H1 (cell line): Measurements from ENCODE around the gene CUL9. TPM values are rescaled to one million over a fixed set of nuclear protein-coding genes. Genes with fewer than 3 reads are reported as not detected.

Source experiments
- CTCF ChIA-PET: fragments of 300-600 bp; sonication (Branson Sonifier 250); formaldehyde crosslinking; loops from one replicate; lab custom pipeline; 2021; ENCODE audit not compliant: partially characterized antibody; lab: Charles Lee
- POLR2A ChIA-PET: fragments of 300-600 bp; sonication (Branson Sonifier 250); formaldehyde crosslinking; loops from one replicate; lab custom pipeline; 2021; ENCODE audit warnings: inconsistent platforms; ENCODE audit not compliant: partially characterized antibody; lab: Charles Lee
- DNase-seq, 2 experiments: peaks; one replicate each; pipeline versions ENCODE4 v3.0.0 to v3.0.0-alpha.2; 2010 to 2022; ENCODE audit warnings: low spot score in 2 of 2, low read depth in 1 of 2, mixed read lengths in 1 of 2
- FAIRE-seq: peaks from 2 replicates; lab custom pipeline; 2011; peaks lifted over from hg19 to GRCh38; lab: Jason Lieb, UNC
- H2AFZ ChIP-seq: 2 replicates; pipeline ENCODE4 v1.8.1; 2012; ENCODE audit warnings: low read length, inconsistent platforms
- H2AK5ac ChIP-seq: 2 replicates; pipeline ENCODE4 v1.6.1; 2013; ENCODE audit warnings: low read depth, low read length
- H2BK120ac ChIP-seq: replicated peaks from 2 replicates; pipeline ENCODE3; 2013; ENCODE audit warnings: low read depth, low read length, inconsistent platforms
- H2BK12ac ChIP-seq: 2 replicates; pipeline ENCODE4 v1.6.1; 2013; ENCODE audit warnings: low read depth, low read length
- H2BK15ac ChIP-seq: 2 replicates; pipeline ENCODE4 v1.6.1; 2013; ENCODE audit warnings: low read length
- H2BK20ac ChIP-seq: 2 replicates; pipeline ENCODE4 v1.6.1; 2013; ENCODE audit warnings: low read length
- H2BK5ac ChIP-seq: 2 replicates; pipeline ENCODE4 v1.6.1; 2013; ENCODE audit warnings: low read depth, low read length
- H3K14ac ChIP-seq: 2 replicates; pipeline ENCODE4 v1.6.1; 2013; ENCODE audit warnings: inconsistent platforms; ENCODE audit not compliant: insufficient read length
- H3K18ac ChIP-seq: 2 replicates; pipeline ENCODE4 v1.6.1; 2013; ENCODE audit warnings: low read length; ENCODE audit errors: extremely low read depth
- H3K23ac ChIP-seq: 2 replicates; pipeline ENCODE4 v1.6.1; 2013; ENCODE audit warnings: inconsistent platforms; ENCODE audit not compliant: insufficient read length
- H3K23me2 ChIP-seq: 2 replicates; pipeline ENCODE4 v1.6.1; 2013; ENCODE audit warnings: low read depth, low read length
- H3K27ac ChIP-seq: 2 replicates; pipeline ENCODE4 v1.6.1; 2011; ENCODE audit warnings: low read depth, low read length, inconsistent platforms
- H3K27me3 ChIP-seq, 4 experiments: replicated peaks in 1 of 4; 1 replicate in 1 of 4; 2 replicates in 3 of 4; pipeline versions ENCODE4 v1.6.1 to v1.8.1; 2011 to 2013; ENCODE audit warnings: low read length in 3 of 4, mild to moderate bottlenecking in 3 of 4, inconsistent platforms in 2 of 4, mixed read lengths in 2 of 4, moderate library complexity in 1 of 4; ENCODE audit not compliant: control insufficient read depth in 3 of 4, insufficient read depth in 3 of 4; ENCODE audit errors: extremely low read depth in 1 of 4
- H3K36me3 ChIP-seq, 4 experiments: 2 replicates each; pipeline versions ENCODE4 v1.6.1 to v1.8.1; 2011 to 2013; ENCODE audit warnings: mild to moderate bottlenecking in 4 of 4, low read length in 3 of 4, moderate library complexity in 2 of 4, control low read depth in 1 of 4, inconsistent platforms in 1 of 4; ENCODE audit not compliant: insufficient read depth in 4 of 4, control insufficient read depth in 2 of 4
- H3K4ac ChIP-seq: replicated peaks from 2 replicates; pipeline ENCODE3; 2013; ENCODE audit warnings: low read length, low read depth, mixed read lengths, inconsistent platforms; ENCODE audit not compliant: insufficient read length
- H3K4me1 ChIP-seq, 4 experiments: replicated peaks in 1 of 4; 1 replicate in 1 of 4; 2 replicates in 3 of 4; pipeline versions ENCODE4 v1.6.1 to v1.8.1; 2011 to 2013; ENCODE audit warnings: low read length in 3 of 4, inconsistent platforms in 2 of 4, mixed read lengths in 1 of 4; ENCODE audit not compliant: insufficient read depth in 4 of 4, control insufficient read depth in 3 of 4
- H3K4me2 ChIP-seq, 2 experiments: 2 replicates each; pipeline versions ENCODE4 v1.6.1 to v1.8.1; 2011 to 2013; ENCODE audit warnings: low read depth in 2 of 2, low read length in 2 of 2, control low read depth in 1 of 2, inconsistent platforms in 1 of 2, mild to moderate bottlenecking in 1 of 2; ENCODE audit not compliant: insufficient read depth in 1 of 2
- H3K4me3 ChIP-seq, 4 experiments: fragments of 200-600, 300-600 bp in 1 of 4; sonication (generic), shearing (Covaris generic), sonication (Bioruptor Twin) in 1 of 4; 2 replicates each; pipeline versions ENCODE4 v1.5.1 to v1.8.1; 2011 to 2016; ENCODE audit warnings: low read length in 4 of 4, low read depth in 3 of 4, control low read depth in 2 of 4, inconsistent platforms in 2 of 4, mild to moderate bottlenecking in 2 of 4, mixed read lengths in 1 of 4, moderate library complexity in 1 of 4; ENCODE audit not compliant: insufficient read depth in 2 of 4; ENCODE audit errors: extremely low read depth in 1 of 4
- H3K56ac ChIP-seq: replicated peaks from 2 replicates; pipeline ENCODE3; 2013; ENCODE audit warnings: low read depth, mild to moderate bottlenecking, mixed read lengths, low read length, inconsistent platforms; ENCODE audit not compliant: insufficient read length
- H3K79me1 ChIP-seq: 2 replicates; pipeline ENCODE4 v1.6.1; 2013; ENCODE audit warnings: low read depth, low read length, control low read depth
- H3K79me2 ChIP-seq, 2 experiments: 2 replicates each; pipeline versions ENCODE4 v1.6.1 to v1.8.1; 2012 to 2013; ENCODE audit warnings: low read length in 2 of 2, mild to moderate bottlenecking in 2 of 2, inconsistent platforms in 1 of 2; ENCODE audit not compliant: insufficient read depth in 2 of 2, control insufficient read depth in 1 of 2
- H3K9ac ChIP-seq, 4 experiments: replicated peaks in 1 of 4; 1 replicate in 1 of 4; 2 replicates in 3 of 4; pipeline versions ENCODE4 v1.6.1 to v1.8.1; 2011 to 2013; ENCODE audit warnings: low read depth in 3 of 4, low read length in 3 of 4, control low read depth in 2 of 4, mild to moderate bottlenecking in 2 of 4, moderate library complexity in 2 of 4, inconsistent platforms in 1 of 4; ENCODE audit errors: extremely low read depth in 1 of 4
- H3K9me3 ChIP-seq, 2 experiments: 2 replicates each; pipeline versions ENCODE4 v1.6.1 to v1.8.1; 2012 to 2013; ENCODE audit warnings: mild to moderate bottlenecking in 2 of 2, moderate library complexity in 2 of 2, control low read depth in 1 of 2, inconsistent platforms in 1 of 2, low read depth in 1 of 2, low read length in 1 of 2, mixed read lengths in 1 of 2; ENCODE audit not compliant: insufficient read depth in 2 of 2
- H4K20me1 ChIP-seq, 2 experiments: replicated peaks in 1 of 2; 2 replicates each; pipeline versions ENCODE3 to v1.8.1; 2011 to 2013; ENCODE audit warnings: inconsistent platforms in 2 of 2, low read length in 2 of 2, mild to moderate bottlenecking in 1 of 2; ENCODE audit not compliant: insufficient read depth in 2 of 2, control insufficient read depth in 1 of 2
- H4K5ac ChIP-seq: 2 replicates; pipeline ENCODE4 v1.6.1; 2013; ENCODE audit warnings: low read length, low read depth, mixed read lengths, inconsistent platforms; ENCODE audit not compliant: insufficient read length
- H4K8ac ChIP-seq: 2 replicates; pipeline ENCODE4 v1.8.0; 2013; ENCODE audit warnings: mild to moderate bottlenecking, moderate library complexity, low read length, inconsistent platforms; ENCODE audit not compliant: insufficient read depth; ENCODE audit errors: extremely low read depth
- H4K91ac ChIP-seq: replicated peaks from 2 replicates; pipeline ENCODE3; 2013; ENCODE audit warnings: low read length, mixed read lengths, inconsistent platforms; ENCODE audit not compliant: insufficient read length
- BACH1 ChIP-seq: IDR thresholded peaks from 2 replicates; pipeline ENCODE4 v1.6.1; 2012; ENCODE audit warnings: low read length, improper control_type of control experiment
- CREB1 ChIP-seq: IDR thresholded peaks from 2 replicates; pipeline ENCODE4 v1.6.1; 2012; ENCODE audit warnings: inconsistent platforms
- CTBP2 ChIP-seq: IDR thresholded peaks from 2 replicates; pipeline ENCODE4 v1.7.0; 2011; ENCODE audit warnings: borderline replicate concordance, mild to moderate bottlenecking, moderate library complexity, mixed read lengths, low read length; ENCODE audit not compliant: insufficient read depth, insufficient read length
- FOSL1 ChIP-seq: IDR thresholded peaks from 2 replicates; pipeline ENCODE4 v1.6.1; 2011; ENCODE audit warnings: mild to moderate bottlenecking, low read depth, low read length, moderate library complexity; ENCODE audit not compliant: insufficient read depth
- JUN ChIP-seq: IDR thresholded peaks from 2 replicates; pipeline ENCODE4 v1.6.1; 2011; ENCODE audit warnings: low read depth, mild to moderate bottlenecking, improper control_type of control experiment, low read length
- NRF1 ChIP-seq: IDR thresholded peaks from 2 replicates; pipeline ENCODE4 v1.6.1; 2011; ENCODE audit warnings: mild to moderate bottlenecking, low read depth, low read length, improper control_type of control experiment
- POLR2A ChIP-seq, 2 experiments: IDR thresholded peaks; 1 replicate in 1 of 2; 2 replicates in 1 of 2; pipeline ENCODE4 v1.6.1; 2011; ENCODE audit warnings: low read depth in 2 of 2, low read length in 2 of 2, mild to moderate bottlenecking in 2 of 2; ENCODE audit errors: control extremely low read depth in 1 of 2
- RBBP5 ChIP-seq: IDR thresholded peaks from 2 replicates; pipeline ENCODE4 v1.7.1; 2012; ENCODE audit warnings: low read depth, mild to moderate bottlenecking, inconsistent platforms, low read length, moderate library complexity, borderline replicate concordance
- SP1 ChIP-seq: IDR thresholded peaks from 2 replicates; pipeline ENCODE4 v1.6.1; 2011; ENCODE audit warnings: low read depth, low read length
- SUZ12 ChIP-seq: fragments of 200-600 bp; sonication (generic); IDR thresholded peaks from 2 replicates; pipeline ENCODE4 v1.6.1; 2012; ENCODE audit warnings: mild to moderate bottlenecking, inconsistent platforms, low read length, moderate library complexity, mixed read lengths
- TBP ChIP-seq: IDR thresholded peaks from 2 replicates; pipeline ENCODE4 v1.6.1; 2011; ENCODE audit warnings: low read depth, low read length, improper control_type of control experiment
- TCF12 ChIP-seq: IDR thresholded peaks from 2 replicates; pipeline ENCODE4 v1.6.1; 2011; ENCODE audit warnings: low read depth, mild to moderate bottlenecking, low read length
- whole genome bisulfite sequencing, 2 experiments: shearing (Covaris generic) in 1 of 2; methylation state at CpG; one replicate each; pipeline versions ENCODE4 v1.1.6 to v1.1.7; 2013 to 2015; ENCODE audit warnings: low lambda C conversion rate in 2 of 2, mixed read lengths in 2 of 2, inconsistent platforms in 1 of 2, low coverage in 1 of 2, missing lambda C conversion rate in 1 of 2; ENCODE audit not compliant: insufficient replicate concordance in 2 of 2, insufficient coverage in 1 of 2, insufficient read length in 1 of 2; ENCODE audit errors: extremely low coverage in 1 of 2, missing lambda C conversion rate in 1 of 2; 5-methylcytosine and 5-hydroxymethylcytosine counted together
- polyA plus RNA-seq, 7 experiments: library from polyadenylated mRNA; depleted of rRNA in 3 of 7; stranded (reverse) in 5 of 7; unstranded in 2 of 7; fragments of >200 nt in 5 of 7; fragments of 200-250 nt in 2 of 7; gene quantifications; 1 replicate in 5 of 7; 2 replicates in 1 of 7; 4 replicates in 1 of 7; pipeline versions ENCODE4 v1.2.1 to v1.2.3, GENCODE V29; 2011 to 2013; ENCODE audit warnings: missing spikeins in 2 of 7, mixed read lengths in 2 of 7
- total RNA-seq: library from RNA; stranded (reverse); fragmentation: NEBNext Ultra II Directional; extraction: Animal tissue kit (Norgen Biotek cat#: 25700); gene quantifications from 2 replicates; pipeline ENCODE4 v1.2.1, GENCODE V29; 2021
- TF ChIP-seq, protein P1 (sequence below): IDR thresholded peaks from 2 replicates; pipeline ENCODE4 v1.6.1; 2012; ENCODE audit warnings: low read length, inconsistent platforms

The CUL9 gene
- total and polyA plus RNA-seq, 2 of the 8 experiments (the other 6 are each of a cell fraction or from before 2014, with no cell fraction given) = 7.7 to 9.8 TPM

- Histone ChIP-seq H4K91ac (no peak overlapping the region), H3K27ac (no peak overlapping the region), H3K27me3 (no peaks in the 10 kb centered on the region), H3K79me1 (0 out of 2 replicates have a peak, but pooled peaks cover 2% of the 10 kb centered on the region), H3K14ac (no peak overlapping the region), H2BK120ac (no peak overlapping the region), H3K23ac (no peak overlapping the region), H3K9ac (no peak overlapping the region), H4K5ac (no peak overlapping the region), H3K18ac (no peak overlapping the region), H2BK5ac (no peak overlapping the region), H4K8ac (peak overlapping the region; percentile 38), H2BK20ac (no peak overlapping the region), H3K56ac (no peak overlapping the region), H2BK12ac (no peak overlapping the region), H3K23me2 (no peaks in the 10 kb centered on the region), H3K4ac (no peak overlapping the region), H4K20me1 (peaks cover 5% of the 10 kb centered on the region in 2 experiments), H3K36me3 (no peaks in the 10 kb centered on the region; a peak in 1 of 8 replicates), H3K9me3 (no peaks in the 10 kb centered on the region), H2BK15ac (no peak overlapping the region), H2AK5ac (no peak overlapping the region), H3K4me3 (no peak overlapping the region), H3K4me2 (no peak overlapping the region), H2AFZ (no peak overlapping the region), H3K4me1 (peaks cover 0 to 4% (median 0%) of the 10 kb centered on the region in 4 experiments; a peak in 1 of 7 replicates), H3K79me2 (no peaks in the 10 kb centered on the region)
- ChIA-PET POLR2A (interaction anchor here (0.8 to 2.5 kb wide), 7 partner anchors 9 to 47 kb away, joined by 3 to 19 read pairs (median 4); partner anchors contain the start of genes CUL9 and DNPH1), CTCF (interaction anchor here (0.5 to 3.2 kb wide), 6 partner anchors 12 to 193 kb away, joined by 3 to 10 read pairs (median 4); no protein-coding TSS in a partner anchor)
- no peak for FAIRE-seq
- WGBS, 2 experiments = 92% methylated on average over 16 of the region's 16 CpGs; no CpG with 5 or more reads in 1 of the 2 experiments
- DNase-seq = no peak
- TF ChIP-seq JUN = no peak
- no peak for TF ChIP-seq SUZ12
- TF ChIP-seq, protein P1, sequence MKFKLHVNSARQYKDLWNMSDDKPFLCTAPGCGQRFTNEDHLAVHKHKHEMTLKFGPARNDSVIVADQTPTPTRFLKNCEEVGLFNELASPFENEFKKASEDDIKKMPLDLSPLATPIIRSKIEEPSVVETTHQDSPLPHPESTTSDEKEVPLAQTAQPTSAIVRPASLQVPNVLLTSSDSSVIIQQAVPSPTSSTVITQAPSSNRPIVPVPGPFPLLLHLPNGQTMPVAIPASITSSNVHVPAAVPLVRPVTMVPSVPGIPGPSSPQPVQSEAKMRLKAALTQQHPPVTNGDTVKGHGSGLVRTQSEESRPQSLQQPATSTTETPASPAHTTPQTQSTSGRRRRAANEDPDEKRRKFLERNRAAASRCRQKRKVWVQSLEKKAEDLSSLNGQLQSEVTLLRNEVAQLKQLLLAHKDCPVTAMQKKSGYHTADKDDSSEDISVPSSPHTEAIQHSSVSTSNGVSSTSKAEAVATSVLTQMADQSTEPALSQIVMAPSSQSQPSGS = no peak
- no peak for TF ChIP-seq BACH1
- TF ChIP-seq TCF12 = no peak
- TF ChIP-seq SP1 = no peak
- TF ChIP-seq CTBP2 = no peak
- TF ChIP-seq TBP = no peak
- no peak for TF ChIP-seq POLR2A (IDR thresholded peaks at IDR 0.05; ENCODE audit: control extremely low read depth in 1 of 2, low read depth in 2 of 2, low read length in 2 of 2)
- no peak for TF ChIP-seq CREB1
- TF ChIP-seq FOSL1 = no peak
- no peak for TF ChIP-seq NRF1
- no peak for TF ChIP-seq RBBP5
These were observed 38.5 kb downstream of the CUL9 start for GRCh38 chr6:43220439-43220951.
